Esophagus muscularis mucosa (tissue), 4 donors: ENCODE results near the gene NDC1. TPM values are rescaled to one million over a fixed set of nuclear protein-coding genes. Genes with fewer than 3 reads are reported as not detected.

Experiments
- DNase-seq: peaks from one replicate; pipeline ENCODE4 v3.0.0-alpha.2; 2017; ENCODE audit errors: extremely low spot score
- H3K27ac ChIP-seq, 4 donors: fragments of 200-600 bp; sonication (generic); replicated peaks in 1 of 4; 1 replicate in 3 of 4; 2 replicates in 1 of 4; pipeline ENCODE4 v1.5.1; 2016 to 2019; ENCODE audit warnings: mild to moderate bottlenecking in 1 of 4
- H3K27me3 ChIP-seq, 4 donors: fragments of 200-600 bp; sonication (generic); one replicate each; pipeline versions ENCODE4 v1.5.1 to v1.6.0; 2016 to 2019
- H3K36me3 ChIP-seq, 4 donors: fragments of 200-600 bp; sonication (generic); one replicate each; pipeline ENCODE4 v1.5.1; 2016 to 2019
- H3K4me1 ChIP-seq, 4 donors: fragments of 200-600 bp; sonication (generic); one replicate each; pipeline ENCODE4 v1.5.1; 2016 to 2019
- H3K4me3 ChIP-seq, 4 donors: fragments of 200-600 bp; sonication (generic); 1 replicate in 2 of 4; 2 replicates in 2 of 4; pipeline ENCODE4 v1.5.1; 2016 to 2019; ENCODE audit warnings: mild to moderate bottlenecking in 4 of 4, moderate library complexity in 1 of 4
- H3K9me3 ChIP-seq, 4 donors: fragments of 200-600 bp; sonication (generic); 1 replicate in 3 of 4; 2 replicates in 1 of 4; pipeline ENCODE4 v1.5.1; 2016 to 2019
- EP300 ChIP-seq: sonication (generic); formaldehyde crosslinking; IDR thresholded peaks from one replicate; pipeline ENCODE4 v1.6.1; 2017; ENCODE audit warnings: antibody characterized with exemption
- POLR2A ChIP-seq: fragments of 450-650 bp; IDR thresholded peaks from one replicate; pipeline ENCODE4 v1.6.1; 2017; ENCODE audit warnings: antibody characterized with exemption, moderate library complexity, mild to moderate bottlenecking, low read depth
- POLR2AphosphoS5 ChIP-seq, 2 donors: sonication (generic); formaldehyde crosslinking; IDR thresholded peaks; one replicate each; pipeline ENCODE4 v1.6.1; 2017; ENCODE audit warnings: antibody characterized with exemption in 2 of 2
- WGBS: methylation state at CpG from one replicate; pipeline ENCODE4 v1.1.5; 2018; 5-methylcytosine and 5-hydroxymethylcytosine counted together
- intact Hi-C: fragments of 100-400 bp; cut with DNase I; formaldehyde crosslinking; loops from one replicate; pipeline ENCODE4 v1.15.1; 2023
- small RNA-seq, 3 donors: library from RNA; depleted of rRNA; stranded (forward); fragments of <200 nt; gene quantifications; one replicate each; pipeline ENCODE3, GENCODE V24; 2016
- total RNA-seq, 4 donors: library from RNA; depleted of rRNA; stranded (reverse); fragments of >200 nt; gene quantifications; one replicate each; pipeline versions ENCODE4 v1.1.0 to v1.2.1, GENCODE V29; 2016
- TF ChIP-seq, protein P1 (sequence below), 3 experiments: fragments of 200-600 bp in 2 of 3; fragments of 450-650 bp in 1 of 3; sonication (generic) in 2 of 3; IDR thresholded peaks; one replicate each; pipeline ENCODE4 v1.5.1; 2017 to 2019; ENCODE audit warnings: antibody characterized with exemption in 3 of 3, mild to moderate bottlenecking in 2 of 3, moderate library complexity in 1 of 3

NDC1 gene
- total RNA-seq, 4 donors from 2014 or later, result 5.6 to 8.3 (median 8.1) TPM

DNA sequence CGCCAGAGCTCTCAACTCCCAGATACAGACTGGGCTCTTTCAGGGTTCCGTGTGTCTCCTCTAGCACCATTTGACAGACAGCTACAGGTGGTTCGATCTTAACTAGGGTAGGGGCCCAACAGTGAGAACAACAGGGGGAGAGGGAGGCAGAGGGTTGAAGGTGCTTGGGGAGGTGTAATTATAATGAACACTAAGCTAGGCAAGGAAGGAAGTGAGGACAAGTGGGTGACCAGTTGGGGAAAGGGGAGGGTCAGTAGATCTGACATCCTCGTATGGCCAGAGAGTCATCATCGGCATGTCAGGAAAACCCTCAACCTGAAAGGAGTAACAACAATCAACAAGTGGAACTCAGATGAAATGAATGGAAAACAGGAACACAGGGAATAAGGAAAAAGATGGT, 121.9 kb downstream of the NDC1 start:
- Histone ChIP-seq H3K9me3 (no peaks in the 10 kb centered on the region), H3K27ac (no peak overlapping the region), H3K4me1 (no peaks in the 10 kb centered on the region), H3K27me3 (peaks cover 0 to 45% (median 0%) of the 10 kb centered on the region in 4 donors), H3K4me3 (no peak overlapping the region), H3K36me3 (no peaks in the 10 kb centered on the region)
- TF ChIP-seq EP300 (no peak), POLR2AphosphoS5 (IDR thresholded peaks at IDR 0.05) (no peak), POLR2A (no peak)
- TF ChIP-seq, protein P1, sequence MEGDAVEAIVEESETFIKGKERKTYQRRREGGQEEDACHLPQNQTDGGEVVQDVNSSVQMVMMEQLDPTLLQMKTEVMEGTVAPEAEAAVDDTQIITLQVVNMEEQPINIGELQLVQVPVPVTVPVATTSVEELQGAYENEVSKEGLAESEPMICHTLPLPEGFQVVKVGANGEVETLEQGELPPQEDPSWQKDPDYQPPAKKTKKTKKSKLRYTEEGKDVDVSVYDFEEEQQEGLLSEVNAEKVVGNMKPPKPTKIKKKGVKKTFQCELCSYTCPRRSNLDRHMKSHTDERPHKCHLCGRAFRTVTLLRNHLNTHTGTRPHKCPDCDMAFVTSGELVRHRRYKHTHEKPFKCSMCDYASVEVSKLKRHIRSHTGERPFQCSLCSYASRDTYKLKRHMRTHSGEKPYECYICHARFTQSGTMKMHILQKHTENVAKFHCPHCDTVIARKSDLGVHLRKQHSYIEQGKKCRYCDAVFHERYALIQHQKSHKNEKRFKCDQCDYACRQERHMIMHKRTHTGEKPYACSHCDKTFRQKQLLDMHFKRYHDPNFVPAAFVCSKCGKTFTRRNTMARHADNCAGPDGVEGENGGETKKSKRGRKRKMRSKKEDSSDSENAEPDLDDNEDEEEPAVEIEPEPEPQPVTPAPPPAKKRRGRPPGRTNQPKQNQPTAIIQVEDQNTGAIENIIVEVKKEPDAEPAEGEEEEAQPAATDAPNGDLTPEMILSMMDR (IDR thresholded peaks at IDR 0.05), result no peak
- WGBS, result 87% methylated on average over 5 of the region's 5 CpGs
- intact Hi-C loops, result no loop called here
- DNase-seq, result no peak

DNA sequence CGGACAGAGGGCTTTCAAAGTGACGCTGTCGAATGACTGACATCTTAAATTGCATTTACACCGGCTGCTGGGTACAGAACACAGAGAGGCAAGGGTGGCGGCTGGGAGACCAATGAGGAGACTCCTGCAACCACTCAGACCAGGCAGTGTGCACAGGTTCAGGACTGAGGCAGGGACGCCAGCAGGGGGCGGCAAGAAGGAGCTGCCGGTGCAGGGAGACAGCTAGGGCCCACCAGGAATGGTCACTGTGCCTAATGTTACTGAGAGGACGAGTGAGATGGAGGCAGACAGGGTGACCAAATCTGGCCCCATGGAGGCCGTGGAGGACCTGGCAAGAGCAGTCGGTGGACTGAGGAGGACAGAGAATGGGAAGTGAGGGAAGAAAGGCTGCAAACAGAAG, 122.6 kb downstream of the NDC1 start:
- intact Hi-C loops, result no loop called here
- DNase-seq, result no peak
- TF ChIP-seq POLR2A, result no peak
- TF ChIP-seq, protein P1 (IDR thresholded peaks at IDR 0.05), result no peak
- no peak for TF ChIP-seq EP300
- no peak for TF ChIP-seq POLR2AphosphoS5 (IDR thresholded peaks at IDR 0.05)
- Histone ChIP-seq H3K4me1 (no peaks in the 10 kb centered on the region), H3K4me3 (no peak overlapping the region), H3K27ac (no peak overlapping the region), H3K36me3 (no peaks in the 10 kb centered on the region), H3K9me3 (no peaks in the 10 kb centered on the region), H3K27me3 (peaks cover 0 to 45% (median 0%) of the 10 kb centered on the region in 4 donors)
- WGBS, result 74% methylated on average over 11 of the region's 11 CpGs

Small RNAs within 50 kb of the gene (small RNA-seq; reads per million reads assigned to genes)
- gene AL049745.1, result 0 reads per million in 3 donors
- gene RF00418, result 0 reads per million in 3 donors

Other genes with a start within 250 kb of the NDC1 start
- under 1 TPM in 2 of 4 donors, not detected in 2; 0.17 to 0.42 TPM for gene GLIS1, start 99.1 kb downstream of the NDC1 start, total RNA-seq
- 10 to 100 TPM; 16.8 to 21.4 (median 19.7) TPM for gene YIPF1, start 51.5 kb upstream of the NDC1 start, total RNA-seq
- gene DIO1, start 55.9 kb upstream of the NDC1 start, total RNA-seq, result not detected
- gene IFT25, start 107.4 kb upstream of the NDC1 start, total RNA-seq, result 10 to 100 TPM; 17.4 to 20.8 (median 17.6) TPM
- 10 to 100 TPM; 22.8 to 35.6 (median 28.9) TPM for gene LRRC42, start 108.1 kb upstream of the NDC1 start, total RNA-seq
- gene LDLRAD1, start 179.9 kb upstream of the NDC1 start, total RNA-seq, result not detected
- 100 to 1,000 TPM; 238 to 334 (median 288) TPM for gene TMEM59, start 214.9 kb upstream of the NDC1 start, total RNA-seq
- 1 to 10 TPM; 4.8 to 8.6 (median 7.1) TPM for gene TCEANC2, start 215.3 kb upstream of the NDC1 start, total RNA-seq